Sigmoid colon (tissue), 4 donors: ENCODE measurements around the gene INO80D.
"Not testable (repeated sequence)": the region's sequence is repeated elsewhere in the genome, so short reads cannot be mapped to it uniquely, and the experiment has no call there.

ENCODE experiments used
- POLR2A ChIP-seq, 2 donors: fragments of 450-650 bp; IDR thresholded peaks; one replicate each; pipeline ENCODE4 v1.6.1; 2016; ENCODE audit warnings: antibody characterized with exemption in 2 of 2, mild to moderate bottlenecking in 2 of 2, moderate library complexity in 2 of 2
- POLR2AphosphoS5 ChIP-seq, 4 donors: sonication (generic); formaldehyde crosslinking; IDR thresholded peaks; one replicate each; pipeline ENCODE4 v1.6.1; 2017; ENCODE audit warnings: antibody characterized with exemption in 4 of 4

GRCh38 chr2:206015746-206016145, 70.2 kb downstream of the INO80D start:
- not testable (repeated sequence) for TF ChIP-seq POLR2A, POLR2AphosphoS5 (IDR thresholded peaks at IDR 0.05)
